WTC11 (cell line): ENCODE results near the gene LIX1L. TPM values are rescaled to one million over a fixed set of nuclear protein-coding genes. Genes with fewer than 3 reads are reported as not detected.

Source experiments
- ATAC-seq: fragments of 200-7000 bp; cut with Tn5 transposase; 2 replicates; pipeline ENCODE4 v1.10.0; 2021; ENCODE audit warnings: mild to moderate bottlenecking, moderate library complexity
- CTCF ChIA-PET: fragments of 300-600 bp; sonication (Branson Sonifier 250); formaldehyde crosslinking; loops from one replicate; lab custom pipeline; 2021; ENCODE audit warnings: antibody characterized with exemption; lab: Charles Lee
- POLR2A ChIA-PET: fragments of 350-600 bp; sonication (Branson Sonifier 250); formaldehyde crosslinking; loops from one replicate; lab custom pipeline; 2021; ENCODE audit warnings: antibody characterized with exemption; lab: Charles Lee
- DNase-seq: peaks from one replicate; pipeline ENCODE4 v3.0.0; 2021; ENCODE audit warnings: low spot score
- H3K27ac Mint-ChIP-seq: 2 replicates; pipeline ENCODE4 v1.8.0; 2021; ENCODE audit warnings: mixed read lengths
- H3K27me3 Mint-ChIP-seq: 2 replicates; pipeline ENCODE4 v1.8.0; 2021; ENCODE audit warnings: low read depth, mild to moderate bottlenecking, moderate library complexity, mixed read lengths
- H3K36me3 Mint-ChIP-seq: 2 replicates; pipeline ENCODE4 v1.8.0; 2021; ENCODE audit warnings: mixed read lengths
- H3K4me1 Mint-ChIP-seq: 2 replicates; pipeline ENCODE4 v1.8.0; 2022; ENCODE audit warnings: mixed read lengths
- H3K4me3 Mint-ChIP-seq: 2 replicates; pipeline ENCODE4 v1.8.0; 2021; ENCODE audit warnings: mild to moderate bottlenecking, moderate library complexity, mixed read lengths
- H3K9me3 Mint-ChIP-seq: 2 replicates; pipeline ENCODE4 v1.8.0; 2021; ENCODE audit warnings: mixed read lengths
- EMX1 ChIP-seq: fragments of 250-450 bp; sonication (Bioruptor Pico); IDR thresholded peaks from 2 replicates; pipeline ENCODE4 v1.8.0; 2021; ENCODE audit warnings: mild to moderate bottlenecking
- KAT7 ChIP-seq: sonication (generic); formaldehyde crosslinking; IDR thresholded peaks from 2 replicates; pipeline ENCODE4 v1.8.1; 2023; ENCODE audit warnings: missing genetic modification reagents, mild to moderate bottlenecking, borderline replicate concordance
- PRRX2 ChIP-seq: fragments of 250-450 bp; sonication (Bioruptor Pico); IDR thresholded peaks from 2 replicates; pipeline ENCODE4 v1.8.0; 2021; ENCODE audit warnings: mild to moderate bottlenecking
- ZSCAN18 ChIP-seq: fragments of 250-450 bp; sonication (Bioruptor Pico); IDR thresholded peaks from 2 replicates; pipeline ENCODE4 v2.1.2; 2022; ENCODE audit warnings: mild to moderate bottlenecking, moderate library complexity
- total RNA-seq: library from RNA; stranded (reverse); gene quantifications from 3 replicates; pipeline ENCODE4 v1.2.3, GENCODE V29; 2021
- TF ChIP-seq, protein P1 (sequence below): sonication (generic); formaldehyde crosslinking; IDR thresholded peaks from 2 replicates; pipeline ENCODE4 v1.8.0; 2022; ENCODE audit warnings: missing genetic modification reagents
- TF ChIP-seq, protein P2 (sequence below): fragments of 200-600 bp; IDR thresholded peaks from 2 replicates; pipeline ENCODE4 v1.8.0; 2022; ENCODE audit warnings: antibody characterized with exemption
- TF ChIP-seq, protein P3 (sequence below): sonication (generic); formaldehyde crosslinking; IDR thresholded peaks from 2 replicates; pipeline ENCODE4 v1.8.0; 2023; ENCODE audit warnings: missing genetic modification reagents

Gene LIX1L
- total RNA-seq, 1 experiment from 2014 or later = 3.0 TPM

- TF ChIP-seq, protein P1, sequence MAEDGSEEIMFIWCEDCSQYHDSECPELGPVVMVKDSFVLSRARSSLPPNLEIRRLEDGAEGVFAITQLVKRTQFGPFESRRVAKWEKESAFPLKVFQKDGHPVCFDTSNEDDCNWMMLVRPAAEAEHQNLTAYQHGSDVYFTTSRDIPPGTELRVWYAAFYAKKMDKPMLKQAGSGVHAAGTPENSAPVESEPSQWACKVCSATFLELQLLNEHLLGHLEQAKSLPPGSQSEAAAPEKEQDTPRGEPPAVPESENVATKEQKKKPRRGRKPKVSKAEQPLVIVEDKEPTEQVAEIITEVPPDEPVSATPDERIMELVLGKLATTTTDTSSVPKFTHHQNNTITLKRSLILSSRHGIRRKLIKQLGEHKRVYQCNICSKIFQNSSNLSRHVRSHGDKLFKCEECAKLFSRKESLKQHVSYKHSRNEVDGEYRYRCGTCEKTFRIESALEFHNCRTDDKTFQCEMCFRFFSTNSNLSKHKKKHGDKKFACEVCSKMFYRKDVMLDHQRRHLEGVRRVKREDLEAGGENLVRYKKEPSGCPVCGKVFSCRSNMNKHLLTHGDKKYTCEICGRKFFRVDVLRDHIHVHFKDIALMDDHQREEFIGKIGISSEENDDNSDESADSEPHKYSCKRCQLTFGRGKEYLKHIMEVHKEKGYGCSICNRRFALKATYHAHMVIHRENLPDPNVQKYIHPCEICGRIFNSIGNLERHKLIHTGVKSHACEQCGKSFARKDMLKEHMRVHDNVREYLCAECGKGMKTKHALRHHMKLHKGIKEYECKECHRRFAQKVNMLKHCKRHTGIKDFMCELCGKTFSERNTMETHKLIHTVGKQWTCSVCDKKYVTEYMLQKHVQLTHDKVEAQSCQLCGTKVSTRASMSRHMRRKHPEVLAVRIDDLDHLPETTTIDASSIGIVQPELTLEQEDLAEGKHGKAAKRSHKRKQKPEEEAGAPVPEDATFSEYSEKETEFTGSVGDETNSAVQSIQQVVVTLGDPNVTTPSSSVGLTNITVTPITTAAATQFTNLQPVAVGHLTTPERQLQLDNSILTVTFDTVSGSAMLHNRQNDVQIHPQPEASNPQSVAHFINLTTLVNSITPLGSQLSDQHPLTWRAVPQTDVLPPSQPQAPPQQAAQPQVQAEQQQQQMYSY = no peak
Observed at GRCh38 chr1:145978854-145979745, 21.3 kb upstream of the LIX1L start (continued).

DNA sequence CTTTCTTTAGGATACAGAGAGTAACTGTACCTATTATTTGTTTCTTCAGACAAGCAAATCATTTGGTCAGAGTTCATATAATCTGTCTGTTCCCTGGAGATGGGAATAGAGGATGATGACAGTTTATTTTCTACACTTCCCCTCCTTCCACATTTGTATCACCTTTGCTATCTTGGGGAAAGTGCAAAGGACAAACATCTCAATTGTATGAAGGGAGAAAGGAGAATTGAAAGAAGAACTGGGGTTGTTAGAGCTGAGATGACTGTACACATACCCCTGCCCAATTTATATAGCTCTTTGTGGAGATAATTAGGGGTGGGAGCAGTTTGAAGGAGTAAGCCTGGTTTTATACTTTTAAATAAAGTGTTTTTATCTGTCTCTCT lies 20.6 kb upstream of the LIX1L start:
- no peak for ATAC-seq
- Mint-ChIP-seq H3K4me3 (no peak overlapping the region), H3K9me3 (no peaks in the 10 kb centered on the region), H3K36me3 (no peaks in the 10 kb centered on the region), H3K4me1 (peaks cover 17% of the 10 kb centered on the region), H3K27me3 (no peaks in the 10 kb centered on the region; the same call in 1 of the 2 replicates), H3K27ac (no peak overlapping the region)
- no peak for TF ChIP-seq EMX1 (CRISPR knock-in tag)
- TF ChIP-seq, protein P1 = no peak
- no peak for TF ChIP-seq KAT7
- TF ChIP-seq, protein P2, sequence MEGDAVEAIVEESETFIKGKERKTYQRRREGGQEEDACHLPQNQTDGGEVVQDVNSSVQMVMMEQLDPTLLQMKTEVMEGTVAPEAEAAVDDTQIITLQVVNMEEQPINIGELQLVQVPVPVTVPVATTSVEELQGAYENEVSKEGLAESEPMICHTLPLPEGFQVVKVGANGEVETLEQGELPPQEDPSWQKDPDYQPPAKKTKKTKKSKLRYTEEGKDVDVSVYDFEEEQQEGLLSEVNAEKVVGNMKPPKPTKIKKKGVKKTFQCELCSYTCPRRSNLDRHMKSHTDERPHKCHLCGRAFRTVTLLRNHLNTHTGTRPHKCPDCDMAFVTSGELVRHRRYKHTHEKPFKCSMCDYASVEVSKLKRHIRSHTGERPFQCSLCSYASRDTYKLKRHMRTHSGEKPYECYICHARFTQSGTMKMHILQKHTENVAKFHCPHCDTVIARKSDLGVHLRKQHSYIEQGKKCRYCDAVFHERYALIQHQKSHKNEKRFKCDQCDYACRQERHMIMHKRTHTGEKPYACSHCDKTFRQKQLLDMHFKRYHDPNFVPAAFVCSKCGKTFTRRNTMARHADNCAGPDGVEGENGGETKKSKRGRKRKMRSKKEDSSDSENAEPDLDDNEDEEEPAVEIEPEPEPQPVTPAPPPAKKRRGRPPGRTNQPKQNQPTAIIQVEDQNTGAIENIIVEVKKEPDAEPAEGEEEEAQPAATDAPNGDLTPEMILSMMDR = no peak
- no peak for TF ChIP-seq PRRX2 (CRISPR knock-in tag)
- TF ChIP-seq, protein P3, sequence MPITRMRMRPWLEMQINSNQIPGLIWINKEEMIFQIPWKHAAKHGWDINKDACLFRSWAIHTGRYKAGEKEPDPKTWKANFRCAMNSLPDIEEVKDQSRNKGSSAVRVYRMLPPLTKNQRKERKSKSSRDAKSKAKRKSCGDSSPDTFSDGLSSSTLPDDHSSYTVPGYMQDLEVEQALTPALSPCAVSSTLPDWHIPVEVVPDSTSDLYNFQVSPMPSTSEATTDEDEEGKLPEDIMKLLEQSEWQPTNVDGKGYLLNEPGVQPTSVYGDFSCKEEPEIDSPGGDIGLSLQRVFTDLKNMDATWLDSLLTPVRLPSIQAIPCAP (CRISPR knock-in tag) = no peak
- no peak for TF ChIP-seq ZSCAN18
- ChIA-PET CTCF (interaction anchor here (0.6 to 5.4 kb wide), 17 partner anchors 9 to 133 kb away, joined by 3 to 54 read pairs (median 11); partner anchors contain the start of genes ANKRD34A, HJV, LIX1L and NUDT17), POLR2A (interaction anchor here (1.0 to 2.7 kb wide), 5 partner anchors 12 to 119 kb away, joined by 3 to 17 read pairs (median 6); partner anchors contain the start of genes ANKRD34A, PIAS3, POLR3GL and RBM8A)
- no peak for DNase-seq
